ENCODE results near the gene RPA1.

RPA1 gene

GRCh38 chr17:1908699-1909309, 79.0 kb downstream of the RPA1 start:
- no peak for DNase-seq (ENCODE audit: low read depth, low spot score)

GRCh38 chr17:1909985-1910384, 80.2 kb downstream of the RPA1 start:
- DNase-seq (ENCODE audit: low read depth, low spot score), result no peak

- no peak for DNase-seq (ENCODE audit: low read depth, low spot score)
These were observed 82.3 kb downstream of the RPA1 start for GRCh38 chr17:1912146-1912545.

GRCh38 chr17:1913702-1914101, 83.9 kb downstream of the RPA1 start:
- no peak for DNase-seq (ENCODE audit: low read depth, low spot score)

GRCh38 chr17:1914661-1915083, 84.9 kb downstream of the RPA1 start:
- no peak for DNase-seq (ENCODE audit: low read depth, low spot score)

- DNase-seq (ENCODE audit: low read depth, low spot score), result no peak
These were observed 86.1 kb downstream of the RPA1 start for GRCh38 chr17:1915889-1916288.

- no peak for DNase-seq (ENCODE audit: low read depth, low spot score)
These were observed 86.5 kb downstream of the RPA1 start for GRCh38 chr17:1916316-1916715.

GRCh38 chr17:1916963-1917715, 87.3 kb downstream of the RPA1 start:
- no peak for DNase-seq (ENCODE audit: low read depth, low spot score)

- DNase-seq (ENCODE audit: low read depth, low spot score), result no peak
These were observed 88.7 kb downstream of the RPA1 start for GRCh38 chr17:1918346-1919162.

- no peak for DNase-seq (ENCODE audit: low read depth, low spot score)
These were observed 89.4 kb downstream of the RPA1 start for GRCh38 chr17:1919201-1919600.

- no peak for DNase-seq (ENCODE audit: low read depth, low spot score)
These were observed 91.1 kb downstream of the RPA1 start for GRCh38 chr17:1920948-1921351.

GRCh38 chr17:1928976-1929375, 99.2 kb downstream of the RPA1 start:
- no peak for DNase-seq (ENCODE audit: low read depth, low spot score)

- no peak for DNase-seq (ENCODE audit: low read depth, low spot score)
These were observed 100.5 kb downstream of the RPA1 start for GRCh38 chr17:1930337-1930645.

GRCh38 chr17:1931844-1932579, 102.2 kb downstream of the RPA1 start:
- DNase-seq (ENCODE audit: low read depth, low spot score), result no peak

- no peak for DNase-seq (ENCODE audit: low read depth, low spot score)
These were observed 104.3 kb downstream of the RPA1 start for GRCh38 chr17:1933875-1934715.

GRCh38 chr17:1934901-1935300, 105.1 kb downstream of the RPA1 start:
- DNase-seq (ENCODE audit: low read depth, low spot score), result no peak

GRCh38 chr17:1936766-1937165, 107.0 kb downstream of the RPA1 start:
- DNase-seq (ENCODE audit: low read depth, low spot score), result no peak

GRCh38 chr17:1937461-1937860, 107.7 kb downstream of the RPA1 start:
- DNase-seq (ENCODE audit: low read depth, low spot score), result no peak

- no peak for DNase-seq (ENCODE audit: low read depth, low spot score)
These were observed 110.4 kb downstream of the RPA1 start for GRCh38 chr17:1939981-1940809.

GRCh38 chr17:1940810-1941185, 111.0 kb downstream of the RPA1 start:
- no peak for DNase-seq (ENCODE audit: low read depth, low spot score)
